OCI-LY3 (cell line): ENCODE results near the gene CEP41.

Source experiments
- EZH2phosphoT487 ChIP-seq: fragments of 200-600 bp; shearing (Covaris generic); IDR thresholded peaks from 2 replicates; pipeline ENCODE4 v1.6.1; 2018; ENCODE audit warnings: antibody characterized with exemption, mixed run types, low read depth
- TF ChIP-seq, protein P1 (sequence below): fragments of 200-600, 300-600 bp; sonication (generic); IDR thresholded peaks from 2 replicates; pipeline ENCODE4 v1.5.1; 2014; ENCODE audit warnings: antibody characterized with exemption, low read length, low read depth

- TF ChIP-seq, protein P1, sequence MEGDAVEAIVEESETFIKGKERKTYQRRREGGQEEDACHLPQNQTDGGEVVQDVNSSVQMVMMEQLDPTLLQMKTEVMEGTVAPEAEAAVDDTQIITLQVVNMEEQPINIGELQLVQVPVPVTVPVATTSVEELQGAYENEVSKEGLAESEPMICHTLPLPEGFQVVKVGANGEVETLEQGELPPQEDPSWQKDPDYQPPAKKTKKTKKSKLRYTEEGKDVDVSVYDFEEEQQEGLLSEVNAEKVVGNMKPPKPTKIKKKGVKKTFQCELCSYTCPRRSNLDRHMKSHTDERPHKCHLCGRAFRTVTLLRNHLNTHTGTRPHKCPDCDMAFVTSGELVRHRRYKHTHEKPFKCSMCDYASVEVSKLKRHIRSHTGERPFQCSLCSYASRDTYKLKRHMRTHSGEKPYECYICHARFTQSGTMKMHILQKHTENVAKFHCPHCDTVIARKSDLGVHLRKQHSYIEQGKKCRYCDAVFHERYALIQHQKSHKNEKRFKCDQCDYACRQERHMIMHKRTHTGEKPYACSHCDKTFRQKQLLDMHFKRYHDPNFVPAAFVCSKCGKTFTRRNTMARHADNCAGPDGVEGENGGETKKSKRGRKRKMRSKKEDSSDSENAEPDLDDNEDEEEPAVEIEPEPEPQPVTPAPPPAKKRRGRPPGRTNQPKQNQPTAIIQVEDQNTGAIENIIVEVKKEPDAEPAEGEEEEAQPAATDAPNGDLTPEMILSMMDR: no peak
- TF ChIP-seq EZH2phosphoT487: no peak
These were observed 72.7 kb downstream of the CEP41 start for GRCh38 chr7:130367836-130368746.
